Erythroblast (primary cell): ENCODE results near the gene RAVER2.

ENCODE experiments used
- GATA1 ChIP-seq: IDR thresholded peaks from 2 replicates; pipeline ENCODE4 v1.6.1; 2011; ENCODE audit warnings: low read depth, mild to moderate bottlenecking, control low read depth, low read length, moderate library complexity
- POLR2A ChIP-seq: IDR thresholded peaks from 2 replicates; pipeline ENCODE4 v1.6.1; 2011; ENCODE audit warnings: mild to moderate bottlenecking, low read length

- TF ChIP-seq POLR2A, result no peak
- no peak for TF ChIP-seq GATA1
Measured at GRCh38 chr1:64880449-64880848, 135.6 kb downstream of the RAVER2 start.
